GM18526 (cell line): ENCODE data around the gene KIFC3.

Experiments used
- POLR2A ChIP-seq: IDR thresholded peaks from 3 replicates; pipeline ENCODE4 v1.6.1; 2011; ENCODE audit not compliant: insufficient read length; ENCODE audit errors: extremely low read depth

KIFC3 gene

GRCh38 chr16:57732714-57733113 is 69.6 kb downstream of the KIFC3 start:
- no peak for TF ChIP-seq POLR2A

DNA sequence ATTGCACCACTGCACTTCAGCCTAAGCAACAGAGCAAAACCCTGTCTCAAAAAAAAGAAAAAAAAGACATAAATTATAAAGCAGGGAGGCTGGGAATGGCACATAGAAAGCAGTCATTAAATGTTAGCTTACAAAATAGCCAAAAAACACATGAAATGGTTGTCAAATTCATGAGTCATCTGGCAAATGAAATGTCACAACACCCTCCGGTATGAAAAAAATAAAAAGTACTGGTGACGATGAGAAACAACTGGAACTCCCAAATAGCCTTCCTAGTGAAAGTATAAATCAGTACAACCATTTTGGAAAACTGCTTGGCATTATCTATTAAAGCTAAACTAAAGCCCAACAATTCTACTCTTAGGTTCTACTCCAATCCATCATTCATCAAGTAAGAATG is 70.3 kb downstream of the KIFC3 start:
- no peak for TF ChIP-seq POLR2A

- TF ChIP-seq POLR2A = no peak
Observed at GRCh38 chr16:57730771-57731730, 71.2 kb downstream of the KIFC3 start.

- TF ChIP-seq POLR2A = no peak
Observed at GRCh38 chr16:57729182-57729484, 73.2 kb downstream of the KIFC3 start.

GRCh38 chr16:57728336-57729181 is 73.7 kb downstream of the KIFC3 start:
- TF ChIP-seq POLR2A = no peak

- no peak for TF ChIP-seq POLR2A
Observed at GRCh38 chr16:57727610-57728009, 74.7 kb downstream of the KIFC3 start.

- no peak for TF ChIP-seq POLR2A
Observed at GRCh38 chr16:57726433-57726947, 75.8 kb downstream of the KIFC3 start.

DNA sequence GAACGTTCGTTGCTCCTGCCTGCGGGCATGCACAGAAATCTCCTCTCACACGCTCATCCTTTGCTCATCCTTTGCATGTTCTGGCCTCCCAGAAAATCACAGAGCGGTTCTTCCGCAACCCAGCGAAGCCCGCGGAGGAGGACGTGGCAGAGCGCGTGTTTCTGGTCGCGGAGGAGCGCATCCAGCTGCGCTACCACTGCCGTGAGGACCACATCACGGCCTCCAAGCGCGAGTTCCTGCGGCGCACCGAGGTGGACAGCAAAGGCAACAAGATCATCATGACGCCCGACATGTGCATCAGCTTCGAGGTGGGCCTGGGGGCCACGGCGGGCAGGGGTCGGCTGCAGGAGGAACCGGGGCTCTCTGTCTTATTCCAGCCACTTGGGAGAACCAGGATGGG is 76.3 kb downstream of the KIFC3 start:
- TF ChIP-seq POLR2A = no peak

DNA sequence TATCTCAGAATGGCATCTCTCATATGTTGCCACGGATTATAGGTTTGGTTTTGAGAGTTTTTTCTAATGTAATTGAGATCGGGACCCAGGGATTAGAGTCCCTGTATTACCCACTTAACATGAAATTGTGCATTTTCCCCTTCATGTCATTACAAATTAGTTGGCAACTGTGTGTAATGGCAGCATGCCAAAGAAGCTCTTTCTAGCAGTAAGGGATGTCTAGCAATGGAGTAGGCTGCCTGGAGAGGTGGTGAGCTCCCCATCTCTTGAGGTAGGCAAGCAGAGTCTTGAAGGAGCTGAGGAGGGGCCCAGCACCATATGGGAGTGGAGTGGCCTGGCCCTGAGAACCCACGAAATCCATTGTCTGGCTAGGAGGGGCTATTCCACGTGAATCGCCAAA is 76.7 kb downstream of the KIFC3 start:
- TF ChIP-seq POLR2A = no peak

DNA sequence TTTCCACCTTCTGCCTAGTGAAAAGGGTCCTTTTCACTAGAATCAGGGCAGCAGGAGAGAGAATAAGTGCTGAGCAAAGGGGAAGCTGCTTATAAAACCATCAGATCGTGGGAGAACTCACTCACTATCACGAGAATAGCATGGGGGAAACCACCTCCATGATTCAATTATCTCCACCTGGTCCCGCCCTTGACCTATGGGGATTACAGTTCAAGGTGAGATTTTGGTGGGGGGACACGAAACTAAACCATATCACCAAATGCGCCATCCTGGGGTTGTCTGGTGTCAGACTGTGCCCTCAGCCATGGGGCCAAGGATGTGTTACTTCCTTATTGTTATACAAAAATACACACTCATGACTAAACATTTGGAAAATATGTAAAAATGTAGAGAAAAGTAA is 77.1 kb downstream of the KIFC3 start:
- TF ChIP-seq POLR2A = no peak

- TF ChIP-seq POLR2A = no peak
Observed at GRCh38 chr16:57724531-57724930, 77.8 kb downstream of the KIFC3 start.

DNA sequence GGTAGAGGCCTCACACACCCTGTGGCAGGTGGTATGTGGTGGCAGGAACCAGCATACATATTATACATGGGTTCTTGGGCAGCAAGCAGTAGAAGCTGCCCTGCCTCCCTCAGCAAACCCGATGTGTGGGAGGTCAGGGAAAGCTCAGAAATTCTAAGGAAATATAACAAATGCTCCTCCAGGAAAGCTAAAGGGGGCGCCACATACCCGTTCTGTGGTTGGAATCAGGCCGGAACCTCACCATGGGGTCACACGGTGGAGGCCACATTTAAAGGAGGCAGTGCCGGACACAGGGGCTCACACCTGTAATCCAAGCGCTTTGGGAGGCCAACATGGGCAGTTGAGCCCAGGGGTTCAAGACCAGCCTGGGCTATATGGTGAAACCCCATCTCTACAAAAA is 79.1 kb downstream of the KIFC3 start:
- TF ChIP-seq POLR2A = no peak

DNA sequence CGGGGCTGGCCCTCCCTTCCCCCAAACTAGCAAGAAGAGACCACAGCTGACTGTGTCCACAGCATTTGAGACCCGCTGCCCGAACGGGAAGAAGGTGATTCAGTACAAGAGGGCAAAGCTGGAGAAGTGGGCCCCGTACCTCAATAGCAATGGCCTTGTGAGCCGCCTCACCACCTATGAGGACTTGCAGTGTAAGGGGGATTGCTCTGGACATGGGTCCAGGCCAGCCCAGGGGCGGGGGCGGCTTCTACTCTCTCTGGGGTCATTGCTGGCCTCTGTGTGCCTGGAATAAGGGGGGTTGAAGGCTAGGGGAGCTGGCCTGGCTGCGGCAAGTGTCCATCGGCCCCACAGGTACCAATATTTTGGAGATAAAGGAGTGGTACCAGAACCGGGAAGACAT is 79.6 kb downstream of the KIFC3 start:
- TF ChIP-seq POLR2A = no peak

DNA sequence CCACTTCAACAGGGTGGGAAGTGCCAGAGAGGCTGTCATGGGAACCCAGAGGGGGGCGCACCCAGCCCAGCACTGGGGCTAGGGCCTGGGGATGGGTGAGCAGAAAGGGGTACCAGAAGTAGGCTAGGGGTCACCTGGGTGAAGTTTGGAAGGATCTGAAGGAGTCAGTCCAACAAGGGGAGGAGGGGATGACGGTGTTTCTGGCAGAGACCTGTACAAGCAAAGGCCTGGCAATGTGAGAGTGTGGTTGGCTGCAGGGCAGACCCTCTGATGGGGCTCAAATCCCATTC is 80.1 kb downstream of the KIFC3 start:
- no peak for TF ChIP-seq POLR2A

DNA sequence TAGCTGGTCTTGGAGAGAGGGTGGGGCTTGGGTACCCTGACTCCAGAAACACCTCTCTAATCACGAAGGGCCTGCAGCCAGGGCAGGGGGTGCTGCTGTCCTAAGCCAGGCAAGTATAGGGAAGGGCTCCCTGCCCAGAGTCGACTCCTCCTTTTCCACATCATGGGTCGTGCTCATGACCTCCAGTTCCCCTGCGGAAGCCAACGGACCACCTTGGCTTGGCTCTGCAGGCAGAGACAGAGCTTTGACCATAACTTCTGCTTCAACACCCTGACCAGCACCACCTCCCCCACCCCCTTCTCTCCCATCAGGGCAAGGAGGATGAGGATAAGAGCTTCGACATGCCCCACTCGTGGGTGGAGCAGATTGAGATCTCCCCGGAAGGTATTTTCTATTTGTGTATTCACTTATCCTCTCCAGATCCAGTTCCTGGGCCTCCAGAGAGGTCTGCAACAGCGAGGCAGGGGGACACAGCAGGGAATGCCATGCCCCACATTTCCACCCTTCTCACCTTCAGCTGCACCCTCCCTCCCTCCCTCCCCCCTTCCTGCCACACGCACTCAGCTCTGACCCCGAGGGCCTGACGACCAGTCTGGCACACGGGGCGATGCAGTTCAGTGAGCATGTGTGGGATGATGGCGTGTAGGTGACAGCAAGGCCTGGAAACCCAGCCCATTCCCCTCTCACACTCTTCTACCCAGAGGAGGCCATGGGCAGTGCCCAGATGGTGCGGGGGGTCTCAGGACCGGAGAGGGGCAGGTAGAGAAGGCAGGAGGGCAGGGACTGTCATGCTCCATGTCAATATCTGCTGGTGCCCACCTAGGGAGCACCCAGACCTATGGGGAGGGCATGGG is 80.7 kb downstream of the KIFC3 start:
- no peak for TF ChIP-seq POLR2A
